T-helper 1 cell treated with Interleukin-12 subunit alpha and Interleukin-12 subunit beta and Interleukin-4 antibody, amounts not matched to agents 30 μg/mL and 1 μg/mL, for 36 hours (primary cell): Measurements from ENCODE around the gene POLR1B.

ENCODE experiments used
- H3K27ac Mint-ChIP-seq: one replicate; pipeline ENCODE4 v1.8.0; 2021; ENCODE audit warnings: mild to moderate bottlenecking, mixed read lengths
- H3K27me3 Mint-ChIP-seq: one replicate; pipeline ENCODE4 v1.8.0; 2021; ENCODE audit warnings: low read depth, mixed read lengths
- H3K36me3 Mint-ChIP-seq: one replicate; pipeline ENCODE4 v1.8.0; 2021; ENCODE audit warnings: low read depth, mixed read lengths
- H3K4me1 Mint-ChIP-seq: one replicate; pipeline ENCODE4 v1.8.0; 2021; ENCODE audit warnings: low read depth, mixed read lengths
- H3K4me3 Mint-ChIP-seq: one replicate; pipeline ENCODE4 v1.8.0; 2021; ENCODE audit warnings: mild to moderate bottlenecking, moderate library complexity, mixed read lengths
- H3K9me3 Mint-ChIP-seq: one replicate; pipeline ENCODE4 v1.8.0; 2021; ENCODE audit warnings: mixed read lengths

POLR1B gene

GRCh38 chr2:112623913-112624777, 81.9 kb downstream of the POLR1B start:
- Mint-ChIP-seq H3K27ac (peak overlapping the region; percentile 89), H3K4me1 (peaks cover 49% of the 10 kb centered on the region), H3K4me3 (peak overlapping the region; percentile 50), H3K36me3 (no peaks in the 10 kb centered on the region), H3K9me3 (no peaks in the 10 kb centered on the region), H3K27me3 (no peaks in the 10 kb centered on the region)

GRCh38 chr2:112625474-112626114, 83.3 kb downstream of the POLR1B start:
- H3K4me1 Mint-ChIP-seq = peaks cover 61% of the 10 kb centered on the region
- peak overlapping the region; percentile 38 for H3K4me3 Mint-ChIP-seq
- H3K36me3 Mint-ChIP-seq = no peaks in the 10 kb centered on the region
- H3K27me3 Mint-ChIP-seq = no peaks in the 10 kb centered on the region
- H3K9me3 Mint-ChIP-seq = no peaks in the 10 kb centered on the region
- peak overlapping the region; percentile 93 for H3K27ac Mint-ChIP-seq

GRCh38 chr2:112626604-112627059, 84.4 kb downstream of the POLR1B start:
- Mint-ChIP-seq H3K27me3 (no peaks in the 10 kb centered on the region), H3K36me3 (no peaks in the 10 kb centered on the region), H3K27ac (peak overlapping the region; percentile 93), H3K4me1 (peaks cover 70% of the 10 kb centered on the region), H3K9me3 (no peaks in the 10 kb centered on the region), H3K4me3 (peak overlapping the region; percentile 51)
